Measurements from ENCODE around the gene HOXD10.

HOXD10 gene

DNA sequence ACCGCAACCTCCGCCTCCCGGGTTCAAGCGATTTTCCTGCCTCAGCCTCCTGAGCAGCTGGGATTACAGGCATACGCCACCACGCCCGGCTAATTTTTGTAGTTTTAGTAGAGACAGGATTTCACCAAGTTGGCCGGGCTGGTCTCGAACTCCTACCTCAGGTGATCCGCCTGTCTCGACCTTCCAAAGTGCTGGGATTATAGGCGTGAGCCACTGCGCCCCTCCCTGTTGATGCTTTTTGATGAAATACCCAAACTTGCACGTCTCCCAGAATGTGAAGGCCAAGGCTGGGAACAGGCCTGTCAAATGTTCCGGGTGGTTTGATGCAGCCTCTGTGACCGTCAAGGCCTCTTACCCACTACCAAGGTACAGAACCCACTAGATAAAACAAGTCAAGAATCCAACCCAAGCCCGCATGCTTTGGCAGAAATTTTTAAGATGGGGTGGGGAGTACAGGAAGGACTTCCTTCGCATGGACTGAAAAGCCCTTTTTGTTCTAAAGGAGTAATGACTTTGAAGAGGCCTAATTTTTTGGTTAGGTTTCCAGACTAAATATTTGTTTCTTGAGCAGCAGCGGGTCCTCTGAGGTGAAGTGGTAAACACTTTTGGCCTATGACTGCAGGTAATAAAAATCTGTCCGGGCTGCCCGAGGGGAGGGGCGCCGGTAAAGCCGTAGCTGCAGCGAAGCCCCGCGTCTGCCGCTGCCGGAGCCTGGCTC, 29.1 kb upstream of the HOXD10 start:
- peaks cover 53% of the 10 kb centered on the region for H3K4me1 Mint-ChIP-seq (ENCODE audit: low read depth)
- H3K36me3 Mint-ChIP-seq (ENCODE audit: low read depth): no peaks in the 10 kb centered on the region
- no peak overlapping the region for H3K27ac Mint-ChIP-seq
- intact Hi-C loops (cut with micrococcal nuclease): loop anchor here (2.0 kb wide), 1 partner anchor 721 kb away; no protein-coding TSS in a partner anchor
- H3K9me3 Mint-ChIP-seq: no peaks in the 10 kb centered on the region
- H3K4me3 Mint-ChIP-seq: peak overlapping the region; percentile 79
- H3K27me3 Mint-ChIP-seq: peaks cover 98% of the 10 kb centered on the region

DNA sequence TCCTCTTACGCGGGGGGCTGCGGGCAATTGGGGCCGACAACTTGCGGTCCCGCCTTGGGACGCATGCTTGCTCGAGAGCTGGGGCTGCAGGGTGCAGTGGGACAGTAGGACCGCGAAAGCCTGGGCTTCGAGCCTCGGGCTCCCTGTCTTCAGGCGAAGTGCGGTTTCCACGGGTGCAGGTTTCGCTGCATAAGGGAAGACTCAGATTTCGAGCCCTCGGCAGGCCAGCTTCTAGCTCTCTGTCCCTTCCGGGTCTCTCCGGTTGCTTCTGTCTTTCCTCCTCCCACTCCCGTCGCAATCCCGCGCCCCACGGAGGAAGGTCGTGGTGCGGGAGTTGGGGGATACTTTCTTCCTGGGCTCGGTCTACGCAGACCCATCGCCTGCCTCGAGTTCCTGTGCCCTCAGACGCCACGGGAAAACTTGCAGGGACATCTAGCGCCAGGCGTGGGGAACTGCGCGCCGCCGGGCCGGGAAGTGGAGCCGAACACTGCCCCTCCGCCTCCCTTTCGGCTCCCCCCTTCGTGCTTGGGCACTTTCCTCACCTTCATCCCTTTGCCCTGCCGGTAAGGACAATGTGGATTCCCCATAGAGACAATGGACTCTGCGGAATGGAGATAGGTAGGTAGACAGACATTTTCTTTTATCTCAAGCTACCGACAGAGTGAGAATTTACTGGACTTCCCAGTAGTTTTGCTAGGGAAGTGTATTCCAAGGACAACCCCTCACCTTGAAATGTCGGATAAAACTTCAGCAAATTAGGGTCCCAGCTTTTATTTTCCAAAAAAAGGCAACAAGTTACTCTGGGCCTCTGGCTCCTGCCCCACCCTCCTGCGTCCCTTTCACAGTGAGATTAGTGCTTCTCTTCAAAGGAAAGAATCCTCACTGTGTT, 28.3 kb upstream of the HOXD10 start:
- Mint-ChIP-seq H3K4me3 (peak overlapping the region; percentile 79), H3K9me3 (no peaks in the 10 kb centered on the region), H3K27me3 (peaks cover 95% of the 10 kb centered on the region), H3K4me1 (ENCODE audit: low read depth) (peaks cover 54% of the 10 kb centered on the region), H3K27ac (no peak overlapping the region), H3K36me3 (ENCODE audit: low read depth) (no peaks in the 10 kb centered on the region)
- intact Hi-C loops (cut with micrococcal nuclease): loop anchor here (2.0 kb wide), 1 partner anchor 721 kb away; no protein-coding TSS in a partner anchor

DNA sequence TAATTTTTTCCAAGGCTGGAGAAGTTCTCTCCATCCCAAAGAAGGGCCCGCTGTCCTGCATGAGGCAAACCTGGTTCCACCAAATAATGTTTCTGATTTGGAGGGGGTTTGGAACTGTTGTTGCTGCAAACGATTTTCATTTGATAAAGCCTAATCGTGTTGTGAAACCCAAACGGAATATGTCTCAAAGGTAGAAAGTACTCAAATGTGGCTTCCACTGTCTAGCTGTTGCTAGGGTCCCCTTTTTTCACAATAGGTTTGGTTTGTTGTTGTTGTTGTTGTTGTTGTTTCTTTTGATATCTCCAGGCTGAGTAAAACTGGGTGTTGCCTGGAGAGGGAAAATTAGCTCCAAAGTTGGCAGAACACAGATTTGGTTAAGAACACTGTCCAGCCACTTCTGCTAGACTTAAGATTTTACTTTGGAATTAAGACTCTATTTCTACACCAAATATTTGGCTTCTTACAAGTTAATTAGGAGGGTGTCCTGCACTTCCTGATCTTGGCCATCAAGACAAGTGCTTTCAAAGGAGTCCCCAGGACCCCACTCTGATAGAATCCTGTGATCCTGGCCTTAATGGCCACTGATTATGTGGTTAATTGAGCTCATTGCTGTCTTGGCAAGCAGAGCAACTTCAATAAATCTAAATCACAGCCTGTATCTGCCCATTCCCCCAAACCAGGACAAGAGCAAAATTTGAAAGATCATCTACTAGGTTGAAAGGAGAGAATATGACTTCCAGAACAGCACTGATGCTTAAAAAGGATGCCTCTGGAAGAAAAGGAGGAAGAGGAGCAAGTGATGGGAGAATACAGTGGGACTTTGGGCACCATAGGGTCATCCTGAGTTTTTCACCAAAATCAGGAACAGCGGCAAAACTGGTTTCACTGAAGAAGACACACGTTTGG, 27.4 kb upstream of the HOXD10 start:
- intact Hi-C loops (cut with micrococcal nuclease): loop anchor here (2.0 kb wide), 1 partner anchor 722 kb away; no protein-coding TSS in a partner anchor
- Mint-ChIP-seq H3K9me3 (no peaks in the 10 kb centered on the region), H3K4me3 (no peak overlapping the region), H3K27ac (no peak overlapping the region), H3K4me1 (ENCODE audit: low read depth) (peaks cover 59% of the 10 kb centered on the region), H3K27me3 (peaks cover 95% of the 10 kb centered on the region), H3K36me3 (ENCODE audit: low read depth) (no peaks in the 10 kb centered on the region)

DNA sequence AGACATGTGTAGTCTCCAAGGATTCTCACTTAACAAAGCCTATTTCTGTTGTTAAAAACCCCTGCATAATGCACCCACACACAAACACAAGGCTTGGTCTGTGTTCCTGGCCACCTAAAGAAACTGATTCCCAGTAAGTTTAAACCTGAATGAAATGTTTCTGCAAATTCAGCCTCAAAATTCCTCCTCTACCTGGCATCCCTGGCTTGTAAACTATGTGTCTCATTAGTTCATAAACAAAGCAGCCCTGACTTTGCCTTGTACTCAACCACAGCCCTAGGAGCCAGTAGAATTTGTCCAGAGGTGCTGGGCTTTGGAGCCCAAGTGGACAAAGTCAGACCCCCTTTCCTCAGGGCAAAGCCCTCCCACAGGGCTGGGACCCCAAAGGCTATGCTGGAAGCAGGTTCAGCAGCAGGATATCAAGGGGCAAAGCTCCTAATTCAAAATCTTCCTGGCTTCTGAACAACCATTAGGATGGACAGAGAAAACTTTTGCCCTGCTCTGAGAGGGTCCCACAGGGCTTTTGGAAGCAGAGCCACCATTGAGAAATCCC, 26.7 kb upstream of the HOXD10 start:
- Mint-ChIP-seq H3K9me3 (no peaks in the 10 kb centered on the region), H3K4me1 (ENCODE audit: low read depth) (peaks cover 52% of the 10 kb centered on the region), H3K36me3 (ENCODE audit: low read depth) (no peaks in the 10 kb centered on the region), H3K27me3 (peaks cover 95% of the 10 kb centered on the region), H3K4me3 (no peak overlapping the region), H3K27ac (no peak overlapping the region)
- intact Hi-C loops (cut with micrococcal nuclease): loop anchor here (2.0 to 10.0 kb wide), 2 partner anchors 85 to 723 kb away; partner anchors contain the start of gene LNPK

DNA sequence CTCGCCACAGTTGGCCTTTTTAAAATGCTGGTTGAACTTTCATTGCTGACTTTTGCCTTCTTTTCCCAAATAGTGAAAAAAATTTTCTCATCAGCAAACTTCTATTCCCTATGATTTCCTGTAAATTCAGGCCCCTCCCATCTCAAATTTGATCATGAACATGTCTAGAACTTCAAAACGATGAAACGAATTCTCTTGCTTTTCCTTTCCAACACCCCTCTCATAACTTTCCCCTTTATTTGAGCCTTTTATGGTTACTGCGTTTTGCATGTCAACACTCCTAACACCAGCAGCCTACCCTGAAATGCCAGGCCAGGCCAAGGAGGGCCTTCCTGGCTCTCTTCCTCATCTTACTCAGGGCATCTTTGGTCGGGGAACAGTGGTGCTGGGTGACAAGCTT, 25.7 kb upstream of the HOXD10 start:
- intact Hi-C loops (cut with micrococcal nuclease): loop anchor here (10.0 kb wide), 1 partner anchor 86 kb away; the partner anchor contains the start of gene LNPK
- H3K27me3 Mint-ChIP-seq: peaks cover 95% of the 10 kb centered on the region
- H3K4me3 Mint-ChIP-seq: no peak overlapping the region
- no peaks in the 10 kb centered on the region for H3K36me3 Mint-ChIP-seq (ENCODE audit: low read depth)
- no peak overlapping the region for H3K27ac Mint-ChIP-seq
- H3K9me3 Mint-ChIP-seq: no peaks in the 10 kb centered on the region
- peaks cover 46% of the 10 kb centered on the region for H3K4me1 Mint-ChIP-seq (ENCODE audit: low read depth)

DNA sequence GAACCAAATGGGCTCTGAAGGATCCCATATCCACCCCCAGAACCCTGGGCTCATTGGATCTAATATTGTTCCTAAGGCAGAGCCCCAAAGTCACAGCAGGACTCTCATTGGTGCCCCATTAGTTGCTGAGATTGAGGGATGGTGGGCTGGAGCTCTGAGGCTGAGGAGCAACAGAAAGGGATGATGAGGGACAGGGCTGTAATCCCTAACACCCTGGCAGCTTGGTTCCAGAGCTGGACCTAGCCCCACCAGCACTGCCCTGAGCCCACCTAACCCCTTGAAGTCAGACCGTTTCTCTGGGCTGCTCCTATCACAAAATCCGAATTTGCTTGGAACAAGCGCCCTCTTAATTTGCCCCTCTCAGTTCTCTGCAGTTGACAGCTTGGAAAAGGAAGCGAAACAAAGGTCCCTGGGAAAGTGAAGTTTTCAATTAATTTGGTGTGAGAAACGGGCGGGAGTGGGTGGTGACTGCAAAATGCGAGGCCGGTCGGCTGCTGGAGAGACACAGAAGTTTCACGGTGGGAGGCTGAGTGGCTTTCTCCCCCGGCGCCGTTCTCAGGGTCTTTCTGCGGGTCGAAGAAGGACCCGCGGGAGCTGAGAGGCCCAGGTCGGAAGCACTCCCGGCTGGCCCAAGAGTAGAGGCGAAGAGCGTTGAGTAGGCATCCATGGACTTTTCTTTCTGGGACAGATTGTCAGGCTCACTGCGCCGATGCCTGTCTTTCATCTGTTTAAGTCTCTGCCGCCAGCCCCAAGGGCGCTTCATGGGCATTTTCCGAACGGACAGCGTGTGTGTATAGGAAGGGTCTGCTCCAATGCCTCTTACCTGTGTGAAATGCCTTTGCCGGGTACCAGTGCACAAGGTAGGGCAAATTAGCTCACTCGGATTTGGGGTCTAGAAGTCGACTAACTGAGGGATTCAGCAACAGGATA, 25.0 kb upstream of the HOXD10 start:
- H3K4me3 Mint-ChIP-seq: peak overlapping the region; percentile 28
- peaks cover 94% of the 10 kb centered on the region for H3K27me3 Mint-ChIP-seq
- H3K27ac Mint-ChIP-seq: no peak overlapping the region
- no peaks in the 10 kb centered on the region for H3K36me3 Mint-ChIP-seq (ENCODE audit: low read depth)
- peaks cover 40% of the 10 kb centered on the region for H3K4me1 Mint-ChIP-seq (ENCODE audit: low read depth)
- intact Hi-C loops (cut with micrococcal nuclease): loop anchor here (10.0 kb wide), 1 partner anchor 87 kb away; the partner anchor contains the start of gene LNPK
- no peaks in the 10 kb centered on the region for H3K9me3 Mint-ChIP-seq

DNA sequence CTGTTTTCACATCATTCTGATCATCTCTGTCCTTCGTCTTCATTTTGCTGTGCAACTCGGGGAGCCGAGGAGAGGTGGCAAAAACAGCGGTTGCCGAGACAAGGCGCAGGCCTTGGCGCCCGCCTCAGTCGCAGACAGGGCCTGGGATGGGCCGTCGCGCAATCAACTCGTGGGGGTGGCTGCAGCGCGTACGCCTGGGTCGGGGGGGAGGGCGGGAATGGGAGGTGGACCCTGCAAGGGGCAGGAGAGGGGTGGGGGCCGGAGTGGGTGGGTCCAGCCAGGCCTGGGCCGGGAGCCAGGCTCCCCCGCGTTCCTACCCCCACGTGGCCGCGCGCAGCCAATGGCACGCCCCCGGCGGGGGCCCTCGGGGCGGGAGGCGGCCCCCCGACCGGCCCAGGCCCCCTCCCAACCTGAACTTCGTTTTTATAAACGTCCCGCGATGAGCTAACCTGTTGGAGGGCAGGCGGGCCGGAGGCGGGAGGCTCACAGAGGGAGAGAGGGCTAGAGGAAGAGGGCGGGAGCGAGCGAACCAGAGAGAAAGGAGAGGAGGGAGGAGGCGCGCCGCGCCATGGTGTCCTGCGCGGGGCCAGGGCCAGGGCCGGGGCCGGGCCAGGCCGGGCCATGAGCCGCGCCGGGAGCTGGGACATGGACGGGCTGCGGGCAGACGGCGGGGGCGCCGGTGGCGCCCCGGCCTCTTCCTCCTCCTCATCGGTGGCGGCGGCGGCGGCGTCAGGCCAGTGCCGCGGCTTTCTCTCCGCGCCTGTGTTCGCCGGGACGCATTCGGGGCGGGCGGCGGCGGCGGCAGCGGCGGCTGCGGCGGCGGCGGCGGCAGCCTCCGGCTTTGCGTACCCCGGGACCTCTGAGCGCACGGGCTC, 24.1 kb upstream of the HOXD10 start, which contains the start of gene HOXD13:
Gene HOXD13, plus strand, starts transcription at position 452 of the 875 bp plus-strand sequence. Its CDS starts 170 bp downstream, at position 622.
- H3K9me3 Mint-ChIP-seq: no peaks in the 10 kb centered on the region
- peak within 1 kb of the TSS; percentile 73 for H3K4me3 Mint-ChIP-seq
- no peaks in the 10 kb centered on the region for H3K36me3 Mint-ChIP-seq (ENCODE audit: low read depth)
- H3K27me3 Mint-ChIP-seq: peaks cover 94% of the 10 kb centered on the region
- H3K4me1 Mint-ChIP-seq (ENCODE audit: low read depth): peaks cover 50% of the 10 kb centered on the region
- intact Hi-C loops (cut with micrococcal nuclease): loop anchor here (10.0 kb wide), 1 partner anchor 88 kb away; the partner anchor contains the start of gene LNPK
- H3K27ac Mint-ChIP-seq: no peak within 1 kb of the TSS

DNA sequence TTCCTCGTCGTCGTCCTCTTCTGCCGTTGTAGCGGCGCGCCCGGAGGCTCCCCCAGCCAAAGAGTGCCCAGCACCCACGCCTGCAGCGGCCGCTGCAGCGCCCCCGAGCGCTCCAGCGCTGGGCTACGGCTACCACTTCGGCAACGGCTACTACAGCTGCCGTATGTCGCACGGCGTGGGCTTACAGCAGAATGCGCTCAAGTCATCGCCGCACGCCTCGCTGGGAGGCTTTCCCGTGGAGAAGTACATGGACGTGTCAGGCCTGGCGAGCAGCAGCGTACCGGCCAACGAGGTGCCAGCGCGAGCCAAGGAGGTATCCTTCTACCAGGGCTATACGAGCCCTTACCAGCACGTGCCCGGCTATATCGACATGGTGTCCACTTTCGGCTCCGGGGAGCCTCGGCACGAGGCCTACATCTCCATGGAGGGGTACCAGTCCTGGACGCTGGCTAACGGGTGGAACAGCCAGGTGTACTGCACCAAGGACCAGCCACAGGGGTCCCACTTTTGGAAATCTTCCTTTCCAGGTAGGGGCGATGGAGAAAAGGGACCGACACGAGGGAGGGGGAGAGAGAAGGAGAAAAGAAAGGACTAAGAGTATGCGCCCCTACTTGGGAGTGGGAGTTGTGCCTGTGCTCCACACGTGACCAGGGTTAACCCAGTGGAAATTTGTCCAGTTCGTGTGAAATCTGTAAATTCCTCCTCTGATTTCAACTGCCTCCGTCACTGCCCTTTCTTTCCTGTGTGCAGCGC, 23.3 kb upstream of the HOXD10 start:
- no peaks in the 10 kb centered on the region for H3K9me3 Mint-ChIP-seq
- H3K4me1 Mint-ChIP-seq (ENCODE audit: low read depth): peaks cover 49% of the 10 kb centered on the region
- peaks cover 94% of the 10 kb centered on the region for H3K27me3 Mint-ChIP-seq
- H3K27ac Mint-ChIP-seq: no peak overlapping the region
- intact Hi-C loops (cut with micrococcal nuclease): loop anchor here (10.0 kb wide), 1 partner anchor 89 kb away; the partner anchor contains the start of gene LNPK
- H3K4me3 Mint-ChIP-seq: peak overlapping the region; percentile 73
- H3K36me3 Mint-ChIP-seq (ENCODE audit: low read depth): no peaks in the 10 kb centered on the region

DNA sequence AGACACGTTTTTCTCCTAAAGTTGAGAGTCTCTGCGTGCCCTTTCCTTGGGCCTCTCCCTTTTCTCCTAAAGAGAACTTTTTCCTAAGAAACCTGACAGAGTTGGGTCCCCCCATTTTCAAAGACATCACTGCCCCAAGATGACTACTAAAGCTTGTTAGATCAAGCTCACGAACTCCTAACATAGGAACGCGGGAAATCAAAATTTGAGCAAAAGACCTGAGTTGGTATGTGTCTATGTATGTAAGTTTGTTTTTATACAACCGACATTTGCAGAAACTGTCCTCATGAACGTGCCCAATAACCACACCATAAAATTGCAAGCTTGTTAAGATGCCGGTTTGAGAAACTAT, 22.7 kb upstream of the HOXD10 start:
- no peak overlapping the region for H3K4me3 Mint-ChIP-seq
- no peaks in the 10 kb centered on the region for H3K9me3 Mint-ChIP-seq
- H3K4me1 Mint-ChIP-seq (ENCODE audit: low read depth): peaks cover 46% of the 10 kb centered on the region
- intact Hi-C loops (cut with micrococcal nuclease): loop anchor here (10.0 kb wide), 1 partner anchor 89 kb away; the partner anchor contains the start of gene LNPK
- H3K27ac Mint-ChIP-seq: no peak overlapping the region
- H3K36me3 Mint-ChIP-seq (ENCODE audit: low read depth): no peaks in the 10 kb centered on the region
- H3K27me3 Mint-ChIP-seq: peaks cover 94% of the 10 kb centered on the region

DNA sequence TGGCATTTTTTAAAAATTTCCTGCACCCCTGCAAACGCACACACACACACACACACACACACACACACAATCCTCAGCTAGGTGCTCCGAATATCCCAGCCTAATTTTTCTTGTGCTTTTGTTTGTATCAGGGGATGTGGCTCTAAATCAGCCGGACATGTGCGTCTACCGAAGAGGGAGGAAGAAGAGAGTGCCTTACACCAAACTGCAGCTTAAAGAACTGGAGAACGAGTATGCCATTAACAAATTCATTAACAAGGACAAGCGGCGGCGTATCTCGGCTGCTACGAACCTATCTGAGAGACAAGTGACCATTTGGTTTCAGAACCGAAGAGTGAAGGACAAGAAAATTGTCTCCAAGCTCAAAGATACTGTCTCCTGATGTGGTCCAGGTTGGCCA, 22.2 kb upstream of the HOXD10 start:
- intact Hi-C loops (cut with micrococcal nuclease): loop anchor here (10.0 kb wide), 1 partner anchor 90 kb away; the partner anchor contains the start of gene LNPK
- peaks cover 94% of the 10 kb centered on the region for H3K27me3 Mint-ChIP-seq
- H3K27ac Mint-ChIP-seq: no peak overlapping the region
- H3K36me3 Mint-ChIP-seq (ENCODE audit: low read depth): no peaks in the 10 kb centered on the region
- H3K4me3 Mint-ChIP-seq: no peak overlapping the region
- no peaks in the 10 kb centered on the region for H3K9me3 Mint-ChIP-seq
- H3K4me1 Mint-ChIP-seq (ENCODE audit: low read depth): peaks cover 46% of the 10 kb centered on the region

DNA sequence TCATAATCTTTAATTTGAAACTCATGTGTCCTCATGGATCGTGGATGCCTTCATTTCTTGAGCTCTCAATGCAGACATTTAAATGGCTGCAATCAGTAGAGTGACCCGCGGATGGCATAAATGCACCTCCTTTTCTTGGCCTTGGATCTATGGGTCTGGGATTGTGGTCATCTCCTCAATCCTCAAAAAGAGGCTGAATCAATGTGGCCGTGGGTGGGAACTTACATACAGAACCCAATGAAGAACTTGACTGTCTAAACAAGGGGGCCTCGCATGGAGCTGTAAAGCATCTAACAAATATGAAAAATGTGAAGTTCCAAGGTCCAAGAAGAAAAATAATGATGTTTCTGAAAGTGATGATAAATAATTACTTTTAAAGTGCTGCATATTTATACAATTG, 21.2 kb upstream of the HOXD10 start:
- Mint-ChIP-seq H3K27me3 (peaks cover 94% of the 10 kb centered on the region), H3K4me3 (no peak overlapping the region), H3K36me3 (ENCODE audit: low read depth) (no peaks in the 10 kb centered on the region), H3K9me3 (no peaks in the 10 kb centered on the region), H3K4me1 (ENCODE audit: low read depth) (peaks cover 46% of the 10 kb centered on the region), H3K27ac (no peak overlapping the region)
- intact Hi-C loops (cut with micrococcal nuclease): loop anchor here (10.0 kb wide), 1 partner anchor 91 kb away; the partner anchor contains the start of gene LNPK
